TTC549 (cell line): ENCODE results near the gene NTN4.
"Not testable (repeated sequence)": the region's sequence is repeated elsewhere in the genome, so short reads cannot be mapped to it uniquely, and the experiment has no call there.

Experiments
- FAIRE-seq: peaks from 2 replicates; lab custom pipeline; 2012; peaks lifted over from hg19 to GRCh38; lab: Jason Lieb, UNC

Gene NTN4

GRCh38 chr12:95790033-95790916, at the start of gene NTN4:
TSS of gene NTN4 (minus strand) at chr12:95790764. CDS start at chr12:95790309, 455 bp downstream.
- no peak for FAIRE-seq

- no peak for FAIRE-seq
Measured at GRCh38 chr12:95838125-95838524, 47.6 kb upstream of the NTN4 start.

- FAIRE-seq, result no peak
Measured at GRCh38 chr12:95837240-95838038, 46.9 kb upstream of the NTN4 start.

GRCh38 chr12:95836630-95837239, 46.2 kb upstream of the NTN4 start:
- no peak for FAIRE-seq

GRCh38 chr12:95836185-95836609, 45.6 kb upstream of the NTN4 start:
- FAIRE-seq, result no peak

- FAIRE-seq, result no peak
Measured at GRCh38 chr12:95834572-95834971, 44.0 kb upstream of the NTN4 start.

GRCh38 chr12:95830335-95831089, 39.9 kb upstream of the NTN4 start:
- FAIRE-seq, result no peak

- no peak for FAIRE-seq
Measured at GRCh38 chr12:95829395-95829794, 38.8 kb upstream of the NTN4 start.

GRCh38 chr12:95820096-95820703, 29.6 kb upstream of the NTN4 start:
- peak; percentile 53 for FAIRE-seq

GRCh38 chr12:95815632-95816212, 25.2 kb upstream of the NTN4 start:
- peak; percentile 85 for FAIRE-seq

GRCh38 chr12:95812155-95812554, 21.6 kb upstream of the NTN4 start:
- FAIRE-seq, result not testable (repeated sequence)

GRCh38 chr12:95810411-95810810, 19.8 kb upstream of the NTN4 start:
- FAIRE-seq, result no peak

GRCh38 chr12:95809000-95809680, 18.6 kb upstream of the NTN4 start:
- no peak for FAIRE-seq

- no peak for FAIRE-seq
Measured at GRCh38 chr12:95808146-95808545, 17.6 kb upstream of the NTN4 start.

GRCh38 chr12:95805864-95806671, 15.5 kb upstream of the NTN4 start:
- FAIRE-seq, result no peak

GRCh38 chr12:95804291-95804690, 13.7 kb upstream of the NTN4 start:
- no peak for FAIRE-seq

- FAIRE-seq, result no peak
Measured at GRCh38 chr12:95803817-95804216, 13.3 kb upstream of the NTN4 start.

- no peak for FAIRE-seq
Measured at GRCh38 chr12:95802482-95803270, 12.1 kb upstream of the NTN4 start.

- no peak for FAIRE-seq
Measured at GRCh38 chr12:95796982-95797289, 6.4 kb upstream of the NTN4 start.
